H9 (cell line): Measurements from ENCODE around the gene OR52B6. TPM values are rescaled to one million over a fixed set of nuclear protein-coding genes. Genes with fewer than 3 reads are reported as not detected.

Source experiments
- DNase-seq: peaks from one replicate; pipeline ENCODE4 v3.0.0-alpha.2; 2017
- H2AFZ ChIP-seq: one replicate; pipeline ENCODE4 v1.6.1; 2013; ENCODE audit warnings: mild to moderate bottlenecking, low read length, control low read depth, moderate library complexity
- H2AK5ac ChIP-seq: 2 replicates; pipeline ENCODE4 v1.6.1; 2013; ENCODE audit warnings: low read length, control low read depth, mixed read lengths; ENCODE audit not compliant: insufficient read length
- H2BK120ac ChIP-seq: one replicate; pipeline ENCODE4 v1.6.1; 2013; ENCODE audit warnings: low read depth, mild to moderate bottlenecking, low read length, control low read depth, inconsistent platforms; ENCODE audit not compliant: poor library complexity, severe bottlenecking
- H2BK12ac ChIP-seq: 2 replicates; pipeline ENCODE4 v1.6.1; 2013; ENCODE audit warnings: low read length, control low read depth, mixed read lengths, low read depth; ENCODE audit not compliant: insufficient read length
- H2BK15ac ChIP-seq: 2 replicates; pipeline ENCODE4 v1.6.1; 2013; ENCODE audit warnings: low read depth, low read length, control low read depth
- H2BK20ac ChIP-seq: one replicate; pipeline ENCODE4 v1.6.1; 2013; ENCODE audit warnings: low read depth, mild to moderate bottlenecking, low read length, control low read depth, inconsistent platforms; ENCODE audit not compliant: poor library complexity, severe bottlenecking
- H2BK5ac ChIP-seq: 2 replicates; pipeline ENCODE4 v1.6.1; 2013; ENCODE audit warnings: low read length, control low read depth, mixed read lengths; ENCODE audit not compliant: insufficient read length
- H3K14ac ChIP-seq: 2 replicates; pipeline ENCODE4 v1.6.1; 2013; ENCODE audit warnings: low read length, control low read depth; ENCODE audit not compliant: insufficient read depth
- H3K18ac ChIP-seq: 2 replicates; pipeline ENCODE4 v1.6.1; 2013; ENCODE audit warnings: low read depth, mild to moderate bottlenecking, mixed read lengths, low read length, control low read depth; ENCODE audit not compliant: insufficient read length
- H3K23ac ChIP-seq: 2 replicates; pipeline ENCODE4 v1.6.1; 2013; ENCODE audit warnings: low read length, control low read depth, mixed read lengths, low read depth; ENCODE audit not compliant: insufficient read length
- H3K23me2 ChIP-seq: 2 replicates; pipeline ENCODE4 v1.6.1; 2013; ENCODE audit warnings: low read depth, mild to moderate bottlenecking, mixed read lengths, low read length, control low read depth; ENCODE audit not compliant: insufficient read length, poor library complexity, severe bottlenecking
- H3K27ac ChIP-seq: 2 replicates; pipeline ENCODE4 v1.5.1; 2013; ENCODE audit warnings: low read length, control low read depth, mixed read lengths, low read depth; ENCODE audit not compliant: insufficient read length
- H3K27me3 ChIP-seq: 2 replicates; pipeline ENCODE4 v1.6.1; 2013; ENCODE audit warnings: low read length, control low read depth, inconsistent platforms; ENCODE audit not compliant: insufficient read depth
- H3K4ac ChIP-seq: 2 replicates; pipeline ENCODE4 v1.6.1; 2013; ENCODE audit warnings: low read depth, mild to moderate bottlenecking, control low read depth, inconsistent platforms, low read length, moderate library complexity
- H3K4me1 ChIP-seq: 2 replicates; pipeline ENCODE4 v1.6.1; 2013; ENCODE audit warnings: low read length, control low read depth, inconsistent platforms; ENCODE audit not compliant: insufficient read depth
- H3K4me2 ChIP-seq: 2 replicates; pipeline ENCODE4 v1.6.1; 2013; ENCODE audit warnings: low read length, control low read depth, mixed read lengths; ENCODE audit not compliant: insufficient read length, insufficient read depth
- H3K56ac ChIP-seq: 2 replicates; pipeline ENCODE4 v1.6.1; 2013; ENCODE audit warnings: low read depth, mild to moderate bottlenecking, mixed read lengths, low read length, control low read depth; ENCODE audit not compliant: insufficient read length
- H3K79me1 ChIP-seq: 2 replicates; pipeline ENCODE4 v1.6.1; 2013; ENCODE audit warnings: low read depth, mild to moderate bottlenecking, moderate library complexity, low read length, control low read depth, inconsistent platforms; ENCODE audit not compliant: insufficient read depth, poor library complexity, severe bottlenecking
- H3K79me2 ChIP-seq: 2 replicates; pipeline ENCODE4 v1.6.1; 2013; ENCODE audit warnings: low read length, control low read depth, inconsistent platforms; ENCODE audit not compliant: insufficient read depth
- H3K9ac ChIP-seq: 2 replicates; pipeline ENCODE4 v1.6.1; 2013; ENCODE audit warnings: low read length, control low read depth, mixed read lengths; ENCODE audit not compliant: insufficient read length; ENCODE audit errors: extremely low read depth
- H3K9me3 ChIP-seq: one replicate; pipeline ENCODE4 v1.6.1; 2013; ENCODE audit warnings: low read depth, low read length, inconsistent platforms; ENCODE audit not compliant: control insufficient read depth
- H3T11ph ChIP-seq: one replicate; pipeline ENCODE4 v1.6.1; 2013; ENCODE audit warnings: mild to moderate bottlenecking, low read length, control low read depth, inconsistent platforms
- H4K20me1 ChIP-seq: one replicate; pipeline ENCODE4 v1.6.1; 2013; ENCODE audit not compliant: control insufficient read depth, insufficient read length, insufficient read depth
- H4K5ac ChIP-seq: 2 replicates; pipeline ENCODE4 v1.6.1; 2013; ENCODE audit warnings: low read depth, mild to moderate bottlenecking, mixed read lengths, low read length, control low read depth; ENCODE audit not compliant: insufficient read length
- H4K8ac ChIP-seq: replicated peaks from 2 replicates; pipeline ENCODE4 v1.6.1; 2013; ENCODE audit warnings: low read length, control low read depth, mixed read lengths, low read depth; ENCODE audit not compliant: insufficient read length
- H4K91ac ChIP-seq: 2 replicates; pipeline ENCODE4 v1.6.1; 2013; ENCODE audit warnings: low read depth, mild to moderate bottlenecking, moderate library complexity, mixed read lengths, low read length, control low read depth; ENCODE audit not compliant: insufficient read length
- H3K27ac Mint-ChIP-seq, 3 experiments: 2 replicates in 2 of 3; 3 replicates in 1 of 3; pipeline ENCODE4 v1.8.0; 2020 to 2021; ENCODE audit warnings: mixed read lengths in 3 of 3, mild to moderate bottlenecking in 1 of 3, moderate library complexity in 1 of 3
- H3K27me3 Mint-ChIP-seq: 2 replicates; pipeline ENCODE4 v1.8.0; 2021; ENCODE audit warnings: low read depth, mild to moderate bottlenecking, moderate library complexity, mixed read lengths
- H3K36me3 Mint-ChIP-seq, 3 experiments: 2 replicates in 2 of 3; 3 replicates in 1 of 3; pipeline ENCODE4 v1.8.0; 2020 to 2021; ENCODE audit warnings: low read depth in 3 of 3, mixed read lengths in 3 of 3; ENCODE audit not compliant: insufficient read depth in 1 of 3
- H3K4me1 Mint-ChIP-seq, 2 experiments: 2 replicates each; pipeline ENCODE4 v1.8.0; 2020; ENCODE audit warnings: mixed read lengths in 2 of 2
- H3K4me3 Mint-ChIP-seq, 2 experiments: 2 replicates in 1 of 2; 3 replicates in 1 of 2; pipeline ENCODE4 v1.8.0; 2020 to 2021; ENCODE audit warnings: mild to moderate bottlenecking in 2 of 2, mixed read lengths in 2 of 2, moderate library complexity in 1 of 2
- H3K9me3 Mint-ChIP-seq, 2 experiments: 2 replicates in 1 of 2; 3 replicates in 1 of 2; pipeline ENCODE4 v1.8.0; 2020; ENCODE audit warnings: mild to moderate bottlenecking in 2 of 2, mixed read lengths in 2 of 2, moderate library complexity in 1 of 2
- CTCF ChIP-seq: fragments of 200-600 bp; sonication (generic); conservative IDR thresholded peaks from 3 replicates; pipeline ENCODE4 v1.8.0; 2021; ENCODE audit warnings: antibody characterized with exemption, mild to moderate bottlenecking
- WGBS: extraction: QIAGEN DNeasy Blood & Tissue Kit; methylation state at CpG from one replicate; pipeline ENCODE4 v1.1.7; 2013; ENCODE audit warnings: missing lambda C conversion rate, low lambda C conversion rate, mixed read lengths; ENCODE audit not compliant: insufficient read length; ENCODE audit errors: extremely low coverage; 5-methylcytosine and 5-hydroxymethylcytosine counted together
- total RNA-seq: library from RNA; stranded (reverse); gene quantifications from 2 replicates; pipeline ENCODE4 v1.2.1, GENCODE V29; 2021

OR52B6 gene
- total RNA-seq, 1 experiment from 2014 or later: not detected

GRCh38 chr11:5548440-5548839, 32.2 kb upstream of the OR52B6 start, which contains the start of gene OR52H1:
TSS of gene OR52H1 (minus strand) at chr11:5548540. CDS start at chr11:5545505, 3,035 bp downstream.
- Mint-ChIP-seq H3K27ac (no peak within 1 kb of the TSS), H3K4me3 (no peak within 1 kb of the TSS), H3K27me3 (peaks cover 3% of the 10 kb centered on the region; the same call in 1 of the 2 replicates), H3K36me3 (no peaks in the 10 kb centered on the region), H3K4me1 (no peaks in the 10 kb centered on the region), H3K9me3 (no peaks in the 10 kb centered on the region)
- DNase-seq: no peak
- no peak within 1 kb of the TSS for H2BK20ac ChIP-seq
- H4K8ac ChIP-seq: no peak within 1 kb of the TSS
- no peak within 1 kb of the TSS for H2BK5ac ChIP-seq
- H3K23ac ChIP-seq: no peak within 1 kb of the TSS
- no peak within 1 kb of the TSS for H3K4ac ChIP-seq
- H2BK12ac ChIP-seq: no peak within 1 kb of the TSS
- H4K91ac ChIP-seq: no peak within 1 kb of the TSS
- H3K27me3 ChIP-seq: no peaks in the 10 kb centered on the region
- H3K56ac ChIP-seq: no peak within 1 kb of the TSS
- H3T11ph ChIP-seq: no peak within 1 kb of the TSS
- no peaks in the 10 kb centered on the region for H4K20me1 ChIP-seq
- H3K14ac ChIP-seq: no peak within 1 kb of the TSS
- H3K9ac ChIP-seq: no peak within 1 kb of the TSS
- no peak within 1 kb of the TSS for H2AK5ac ChIP-seq
- no peak within 1 kb of the TSS for H2AFZ ChIP-seq
- no peaks in the 10 kb centered on the region for H3K79me1 ChIP-seq
- H4K5ac ChIP-seq: no peak within 1 kb of the TSS
- no peak within 1 kb of the TSS for H2BK15ac ChIP-seq
- H2BK120ac ChIP-seq: no peak within 1 kb of the TSS
- no peaks in the 10 kb centered on the region for H3K9me3 ChIP-seq
- H3K79me2 ChIP-seq: no peaks in the 10 kb centered on the region
- TF ChIP-seq CTCF: no peak
- H3K4me2 ChIP-seq: no peak within 1 kb of the TSS
- no CpG with 5 or more reads among the region's 1 CpG for WGBS
- no peaks in the 10 kb centered on the region for H3K23me2 ChIP-seq
- H3K27ac ChIP-seq: no peak within 1 kb of the TSS
- no peaks in the 10 kb centered on the region for H3K4me1 ChIP-seq
- H3K18ac ChIP-seq: no peak within 1 kb of the TSS
